Measurements from ENCODE around the gene ZCCHC24. TPM values are rescaled to one million over a fixed set of nuclear protein-coding genes. Genes with fewer than 3 reads are reported as not detected.

The ZCCHC24 gene
- total RNA-seq, 1 experiment from 2014 or later = 3.8 TPM

DNA sequence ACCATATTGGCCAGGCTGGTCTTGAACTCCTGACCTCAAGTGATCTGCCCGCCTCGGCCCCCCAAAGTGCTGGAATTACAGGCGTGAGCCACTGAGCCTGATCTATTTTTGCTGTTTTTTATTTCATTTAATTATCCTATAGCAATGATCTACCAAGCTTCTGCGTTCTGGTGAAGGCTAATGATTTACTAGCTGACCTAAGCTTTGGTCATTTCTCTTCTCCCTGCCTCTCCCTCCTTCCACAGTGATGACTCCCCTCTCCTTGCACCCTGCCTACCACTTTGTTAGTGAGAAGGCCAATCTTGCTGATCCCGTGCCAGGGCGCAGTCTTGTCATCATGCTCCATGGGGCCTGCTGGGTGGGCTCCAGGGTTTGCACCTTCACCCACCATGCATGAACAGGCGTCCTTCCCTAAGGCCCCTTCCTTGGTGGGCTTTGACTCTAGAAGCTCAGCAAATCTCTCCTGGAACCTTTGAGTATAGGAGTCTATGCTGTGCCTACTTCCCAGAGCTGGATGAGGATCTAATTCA, 11.9 kb upstream of the ZCCHC24 start:
- no peak overlapping the region for H3K4ac ChIP-seq (ENCODE audit: low read depth, low read length)
- no peak overlapping the region for H3K14ac ChIP-seq (ENCODE audit: insufficient read depth, low read length)
- no peak for DNase-seq
- WGBS (ENCODE audit: extremely low coverage, insufficient read length, low lambda C conversion rate) = no CpG with 5 or more reads among the region's 7 CpGs
- no peak overlapping the region for H3K18ac ChIP-seq (ENCODE audit: insufficient read length, low read depth, low read length)
- Mint-ChIP-seq H3K27ac (no peak overlapping the region), H3K4me1 (peaks cover 1 to 2% of the 10 kb centered on the region in 2 experiments; a peak in 3 of 4 replicates), H3K36me3 (ENCODE audit: insufficient read depth in 1 of 3, low read depth in 3 of 3) (no peaks in the 10 kb centered on the region), H3K27me3 (ENCODE audit: low read depth) (peaks cover 39% of the 10 kb centered on the region), H3K9me3 (no peaks in the 10 kb centered on the region; a peak in 1 of 5 replicates), H3K4me3 (no peak overlapping the region)
- no peaks in the 10 kb centered on the region for H3K79me1 ChIP-seq (ENCODE audit: insufficient read depth, low read depth, low read length, poor library complexity, severe bottlenecking)
- H3K23me2 ChIP-seq (ENCODE audit: insufficient read length, low read depth, low read length, poor library complexity, severe bottlenecking) = no peaks in the 10 kb centered on the region
- H3K9ac ChIP-seq (ENCODE audit: extremely low read depth, insufficient read length, low read length) = no peak overlapping the region
- no peak overlapping the region for H2BK120ac ChIP-seq (ENCODE audit: low read depth, low read length, poor library complexity, severe bottlenecking)
- no peak overlapping the region for H4K91ac ChIP-seq (ENCODE audit: insufficient read length, low read depth, low read length)
- no peak overlapping the region for H2BK12ac ChIP-seq (ENCODE audit: insufficient read length, low read depth, low read length)
- no peak overlapping the region for H2AK5ac ChIP-seq (ENCODE audit: insufficient read length, low read length)
- H3K9me3 ChIP-seq (ENCODE audit: control insufficient read depth, low read depth, low read length) = no peaks in the 10 kb centered on the region
- H3K56ac ChIP-seq (ENCODE audit: insufficient read length, low read depth, low read length) = no peak overlapping the region
- H3K4me2 ChIP-seq (ENCODE audit: insufficient read depth, insufficient read length, low read length) = no peak overlapping the region
- H3K23ac ChIP-seq (ENCODE audit: insufficient read length, low read depth, low read length) = no peak overlapping the region
- H4K20me1 ChIP-seq (ENCODE audit: control insufficient read depth, insufficient read depth, insufficient read length) = no peaks in the 10 kb centered on the region
- TF ChIP-seq CTCF (conservative IDR thresholded peaks at IDR 0.05) = no peak
- H2BK20ac ChIP-seq (ENCODE audit: low read depth, low read length, poor library complexity, severe bottlenecking) = no peak overlapping the region
- H3K79me2 ChIP-seq (ENCODE audit: insufficient read depth, low read length) = no peaks in the 10 kb centered on the region
- no peaks in the 10 kb centered on the region for H3K4me1 ChIP-seq (ENCODE audit: insufficient read depth, low read length)
- no peak overlapping the region for H3K27ac ChIP-seq (ENCODE audit: insufficient read length, low read depth, low read length)
- no peak overlapping the region for H2AFZ ChIP-seq (ENCODE audit: low read length)
- H2BK5ac ChIP-seq (ENCODE audit: insufficient read length, low read length) = no peak overlapping the region
- no peak overlapping the region for H2BK15ac ChIP-seq (ENCODE audit: low read depth, low read length)
- no peak overlapping the region for H4K5ac ChIP-seq (ENCODE audit: insufficient read length, low read depth, low read length)
- H4K8ac ChIP-seq (replicated peaks; ENCODE audit: insufficient read length, low read depth, low read length) = no peak overlapping the region
- no peaks in the 10 kb centered on the region; the same call in 1 of the 2 replicates for H3K27me3 ChIP-seq (ENCODE audit: insufficient read depth, low read length)
- H3T11ph ChIP-seq (ENCODE audit: low read length) = no peak overlapping the region
